ENCODE data around the gene CASTOR2.
"Not testable (repeated sequence)": the region's sequence is repeated elsewhere in the genome, so short reads cannot be mapped to it uniquely, and the experiment has no call there.

CASTOR2 gene

DNA sequence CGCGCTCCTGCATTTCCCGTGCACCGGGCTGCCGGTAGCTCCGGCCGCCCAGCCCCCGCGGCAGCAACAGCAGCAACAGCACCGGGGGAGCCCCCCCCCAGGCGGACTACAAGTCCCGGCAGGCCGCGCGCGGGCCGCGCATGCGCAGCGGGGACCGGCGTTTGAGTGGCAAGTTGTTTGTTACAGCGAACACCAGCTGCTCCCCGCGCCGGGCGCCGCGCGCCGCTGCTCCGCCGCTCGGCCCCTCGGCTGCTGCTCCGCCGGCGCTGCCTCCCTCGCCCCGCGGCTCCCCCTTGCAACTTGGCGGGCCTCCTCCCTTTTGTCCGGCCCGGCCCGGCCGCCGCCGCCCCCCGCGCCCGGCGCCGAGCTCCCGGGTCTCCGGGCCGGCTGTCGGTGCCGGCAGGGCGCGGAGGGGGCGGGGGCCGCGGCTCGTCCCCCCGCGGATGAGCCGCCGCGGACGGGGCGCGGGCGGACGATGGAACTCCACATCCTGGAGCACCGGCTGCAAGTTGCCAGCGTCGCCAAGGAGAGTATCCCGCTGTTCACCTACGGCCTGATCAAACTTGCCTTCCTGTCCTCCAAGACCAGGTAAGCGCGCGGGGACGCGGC, at the start of gene CASTOR2:
Gene CASTOR2, plus strand, starts transcription at position 195 of the 609 bp plus-strand sequence. Its CDS starts 281 bp downstream, at position 476.
- peak; percentile 67 for DNase-seq

DNA sequence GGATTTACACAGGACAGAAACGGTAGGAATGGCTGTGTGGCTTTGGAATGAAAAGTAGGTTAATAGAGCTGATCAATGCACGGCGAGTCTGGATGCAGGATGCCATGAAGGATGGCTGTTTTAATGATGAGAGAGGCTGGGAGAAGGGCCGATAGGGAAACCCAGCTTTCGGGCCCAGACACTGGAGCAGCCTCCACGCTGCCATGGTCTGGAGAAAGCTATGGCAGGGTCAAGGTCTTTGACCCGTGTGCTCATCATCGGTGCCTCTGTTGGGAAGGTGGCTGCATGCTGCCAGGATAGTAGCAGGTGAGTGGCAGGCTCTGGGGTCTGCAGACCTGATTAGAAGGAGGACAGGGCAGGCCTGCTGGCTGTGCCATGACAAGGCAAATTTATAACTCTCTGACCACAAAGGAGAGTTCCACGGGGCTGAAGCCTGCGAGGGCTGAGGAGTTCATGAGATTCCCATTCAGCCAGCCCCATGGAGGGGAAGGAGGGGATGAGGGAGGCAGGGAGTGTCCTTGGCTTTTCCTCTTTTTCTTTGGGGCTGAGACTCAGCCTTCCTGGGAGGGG, 42.1 kb upstream of the CASTOR2 start:
- DNase-seq, result not testable (repeated sequence)

DNA sequence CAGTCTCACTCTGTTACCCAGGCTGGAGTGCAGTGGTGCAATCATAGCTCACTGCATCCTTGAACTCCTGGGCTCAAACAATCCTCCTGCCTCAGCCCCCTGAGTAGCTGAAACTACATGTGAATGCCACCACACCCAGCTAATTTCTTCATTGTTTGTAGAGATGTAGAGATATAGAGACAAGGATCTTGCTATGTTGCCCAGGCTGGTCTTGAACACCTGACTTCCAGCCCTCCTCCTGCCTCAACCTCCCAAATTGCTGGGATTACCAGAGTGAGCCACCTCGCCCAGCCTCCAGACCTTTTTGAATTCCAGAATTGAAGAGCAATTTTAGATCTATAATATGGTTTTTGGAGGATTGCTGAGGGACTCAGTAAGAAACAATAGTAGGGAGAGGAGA, 40.9 kb upstream of the CASTOR2 start:
- not testable (repeated sequence) for DNase-seq

- DNase-seq, result not testable (repeated sequence)
Measured at GRCh38 chr7:74926968-74927367, 37.5 kb upstream of the CASTOR2 start.

GRCh38 chr7:74931563-74932328, 32.8 kb upstream of the CASTOR2 start:
- DNase-seq, result not testable (repeated sequence)

DNA sequence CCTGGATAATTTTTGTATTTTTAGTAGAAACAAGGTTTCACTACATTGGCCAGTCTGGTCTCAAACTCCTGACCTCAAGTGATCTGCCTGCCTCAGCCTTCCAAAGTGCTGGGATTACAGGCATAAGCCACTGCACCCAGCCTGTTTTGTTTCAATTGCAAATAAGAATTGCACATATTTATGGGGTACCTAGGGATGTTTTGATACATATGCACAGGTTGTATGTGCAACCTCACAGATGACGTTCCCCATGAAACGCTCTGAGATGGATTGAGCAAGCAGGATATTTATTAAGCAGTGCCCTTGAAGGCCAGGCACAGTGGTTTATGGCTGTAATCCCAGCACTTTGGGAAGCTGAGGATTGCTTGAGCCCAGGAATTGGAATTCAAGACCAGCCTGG, 25.1 kb upstream of the CASTOR2 start:
- not testable (repeated sequence) for DNase-seq

GRCh38 chr7:74941302-74942069, 23.0 kb upstream of the CASTOR2 start:
- DNase-seq, result not testable (repeated sequence)

DNA sequence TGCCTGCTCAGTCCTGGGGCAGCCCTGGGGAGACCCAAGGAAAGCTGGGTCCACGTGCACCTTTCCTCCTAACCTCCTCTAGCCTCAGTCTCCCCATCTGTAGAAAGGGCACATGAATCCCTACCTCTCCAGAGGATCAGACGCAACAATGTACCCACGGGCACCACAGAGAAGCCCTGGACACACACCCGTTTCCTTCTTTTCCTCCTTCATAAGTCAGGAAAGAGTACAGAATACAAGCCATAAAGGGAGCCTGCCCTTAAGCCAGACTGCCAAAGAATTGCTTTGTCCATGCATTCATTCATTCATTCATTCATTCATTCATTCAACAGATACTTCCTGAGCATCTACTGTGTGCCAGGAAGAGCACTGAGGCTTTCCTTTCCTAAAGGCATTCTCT, 20.6 kb upstream of the CASTOR2 start:
- DNase-seq, result not testable (repeated sequence)

- not testable (repeated sequence) for DNase-seq
Measured at GRCh38 chr7:74947741-74948140, 16.8 kb upstream of the CASTOR2 start.

GRCh38 chr7:74953774-74954173, 10.7 kb upstream of the CASTOR2 start:
- DNase-seq, result not testable (repeated sequence)

GRCh38 chr7:74958328-74958727, 6.2 kb upstream of the CASTOR2 start:
- not testable (repeated sequence) for DNase-seq

DNA sequence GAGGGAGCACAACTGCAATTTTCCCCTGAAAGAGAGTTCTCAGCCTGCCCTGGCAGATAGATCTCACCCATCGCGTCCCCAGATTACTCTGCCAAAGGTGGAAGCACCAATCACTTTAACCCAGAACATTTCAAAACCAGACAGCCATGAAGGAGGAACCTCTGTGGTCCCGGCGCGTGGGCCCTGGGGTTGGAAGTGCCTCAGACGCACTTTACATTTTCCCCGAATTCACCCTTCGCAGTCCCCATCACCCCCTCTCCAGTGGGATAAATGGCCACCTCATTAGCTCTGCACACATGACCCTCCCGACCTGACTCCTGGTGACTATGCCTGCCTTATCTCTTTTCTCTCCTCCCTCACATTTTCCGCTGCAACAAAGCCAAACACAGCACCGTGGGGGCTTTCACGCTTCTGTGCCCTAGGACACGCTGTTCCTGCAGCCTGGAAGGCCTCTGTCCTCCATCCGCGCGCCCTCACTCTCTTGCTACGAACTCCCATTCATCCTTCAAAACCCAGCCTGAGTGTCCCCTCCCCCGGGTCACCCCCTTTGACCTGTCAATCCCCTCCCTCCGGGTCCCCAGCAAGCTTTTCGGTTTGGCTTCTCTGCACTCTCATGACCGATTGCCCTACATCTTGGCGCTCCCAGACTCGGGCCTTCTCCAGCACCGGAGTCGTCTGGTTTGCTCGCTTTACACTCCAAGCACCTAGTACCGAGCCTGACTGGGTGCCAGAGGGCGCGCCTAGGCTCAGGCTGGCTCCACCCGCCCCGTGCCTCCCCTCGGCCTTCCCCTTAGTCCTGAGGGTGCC, 598 bp upstream of the CASTOR2 start:
- not testable (repeated sequence) for DNase-seq

- DNase-seq, result not testable (repeated sequence)
Measured at GRCh38 chr7:74966208-74966854, 1.8 kb downstream of the CASTOR2 start.

DNA sequence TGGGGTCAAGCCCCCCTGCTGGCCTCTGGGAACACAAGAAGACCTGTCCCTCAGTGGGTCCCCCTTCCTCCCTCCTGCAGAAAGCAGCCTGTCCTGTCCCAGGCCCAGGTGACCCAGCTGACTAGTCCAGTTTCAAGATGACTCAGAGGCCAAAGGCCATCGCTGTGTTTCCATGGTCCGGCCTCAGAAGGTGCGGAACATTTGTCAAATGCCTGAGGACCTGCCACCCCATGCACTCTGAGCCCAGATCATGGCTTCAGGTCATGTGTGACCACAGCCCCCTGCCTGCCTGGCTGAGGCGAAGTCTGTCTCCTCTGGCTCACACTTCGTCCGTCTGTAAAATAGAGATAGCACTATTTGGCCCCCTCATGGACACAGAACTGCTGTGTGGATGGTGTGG, 2.4 kb downstream of the CASTOR2 start:
- not testable (repeated sequence) for DNase-seq

- not testable (repeated sequence) for DNase-seq
Measured at GRCh38 chr7:74971431-74971830, 6.9 kb downstream of the CASTOR2 start.

DNA sequence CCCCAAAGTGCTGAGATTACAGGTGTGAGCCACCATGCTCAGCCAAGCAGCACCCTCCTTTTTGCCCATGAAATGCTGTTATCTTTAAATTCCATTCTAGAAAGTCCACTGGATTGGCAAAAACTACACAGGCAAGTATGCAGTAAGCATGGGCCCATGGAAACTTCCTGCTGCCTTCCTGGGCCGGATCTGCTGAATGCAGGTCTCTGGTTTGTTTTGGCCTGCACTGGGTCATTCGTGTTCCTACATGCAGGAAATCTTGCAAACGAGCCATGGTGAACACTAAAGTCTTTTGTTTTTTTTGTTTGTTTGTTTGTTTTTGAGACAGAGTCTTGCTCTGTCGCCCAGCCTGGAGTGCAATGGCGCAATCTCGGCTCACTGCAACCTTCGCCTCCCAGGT, 7.9 kb downstream of the CASTOR2 start:
- not testable (repeated sequence) for DNase-seq

DNA sequence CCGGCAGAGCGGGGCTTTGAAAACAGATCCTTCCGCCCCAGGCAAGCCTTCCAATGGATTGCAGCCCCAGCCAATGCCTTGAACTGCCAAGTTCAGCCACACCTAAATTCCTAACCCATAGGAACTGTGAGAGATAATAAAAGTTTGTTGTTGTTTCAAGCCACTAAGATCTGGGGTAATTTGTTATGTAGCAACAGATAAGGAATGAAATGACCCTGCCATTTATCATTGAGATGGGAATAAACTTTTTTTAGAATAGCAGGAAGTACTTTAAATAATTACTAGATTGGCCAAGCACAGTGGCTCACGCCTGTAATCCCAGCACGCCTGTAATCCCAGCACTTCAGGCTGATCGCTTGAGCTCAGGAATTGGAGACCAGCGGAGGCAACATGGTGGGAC, 11.5 kb downstream of the CASTOR2 start:
- not testable (repeated sequence) for DNase-seq

DNA sequence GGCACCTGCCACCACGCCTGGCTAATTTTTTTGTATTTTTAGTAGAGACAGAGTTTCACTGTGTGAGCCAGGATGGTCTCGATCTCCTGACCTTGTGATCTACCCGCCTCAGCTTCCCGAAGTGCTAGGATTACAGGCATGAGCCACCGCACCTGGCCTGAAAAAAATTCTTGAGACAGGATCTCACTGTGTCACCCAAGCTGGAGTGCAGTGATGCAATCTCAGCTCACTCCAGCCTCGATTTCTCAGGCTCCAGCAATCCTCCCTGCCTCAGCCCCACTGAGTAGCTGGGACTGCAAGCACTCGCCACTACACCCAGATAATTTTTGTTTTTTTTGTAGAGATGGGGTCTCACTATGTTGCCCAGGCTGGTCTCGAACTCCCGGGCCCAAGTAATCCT, 13.0 kb downstream of the CASTOR2 start:
- DNase-seq, result not testable (repeated sequence)

DNA sequence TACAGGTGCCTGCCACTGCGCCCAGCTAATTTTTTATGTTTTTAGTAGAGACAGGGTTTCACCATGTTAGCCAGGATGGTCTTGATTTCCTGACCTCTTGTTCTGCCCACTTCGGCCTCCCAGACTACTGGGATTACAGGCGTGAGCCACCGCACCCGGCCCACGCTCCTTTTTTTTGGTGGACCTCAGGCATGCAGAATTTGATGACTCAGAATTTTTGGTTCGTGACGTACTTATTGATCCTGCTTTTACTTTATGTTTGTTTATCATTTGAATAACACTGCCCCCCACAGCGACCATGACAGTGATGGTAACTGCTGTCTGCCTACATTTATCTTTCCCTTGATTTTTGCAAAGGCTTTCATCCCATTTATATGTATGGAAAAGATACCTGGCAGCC, 23.9 kb downstream of the CASTOR2 start:
- DNase-seq, result not testable (repeated sequence)

GRCh38 chr7:74993121-74993520, 28.6 kb downstream of the CASTOR2 start:
- DNase-seq, result no peak

DNA sequence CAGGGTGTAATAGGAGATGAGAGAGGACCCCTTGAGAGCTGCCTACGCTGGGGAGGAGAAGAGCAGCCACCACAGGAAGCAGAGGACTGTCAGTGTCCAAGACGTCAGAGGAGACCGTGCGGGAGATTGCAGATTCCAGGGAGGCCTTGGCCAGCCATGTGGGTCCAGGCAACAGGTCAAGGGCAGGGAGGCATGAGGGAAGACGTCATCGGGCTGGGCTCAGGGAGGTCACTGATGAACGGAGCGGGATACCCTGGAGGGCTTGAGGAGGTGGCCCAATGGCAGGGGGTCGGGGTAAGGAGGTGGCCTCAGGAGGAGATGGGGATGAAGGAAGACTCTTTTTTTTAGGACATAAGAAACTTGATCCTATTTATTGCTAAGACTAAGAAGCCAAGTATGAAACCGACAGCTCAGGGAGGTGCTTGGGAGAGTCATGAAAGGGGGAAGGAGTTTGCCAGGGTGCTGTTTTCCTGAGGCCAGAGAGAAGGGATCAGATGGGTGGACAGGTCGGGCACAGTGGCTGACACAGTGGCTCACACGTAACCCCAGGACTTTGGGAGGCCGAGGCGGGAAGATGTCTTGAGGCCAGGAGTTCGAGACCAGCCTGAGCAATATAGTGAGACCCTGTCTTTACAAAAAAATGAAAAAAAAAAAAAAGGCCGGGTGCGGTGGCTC, 30.5 kb downstream of the CASTOR2 start:
- not testable (repeated sequence) for DNase-seq

Measured in midbrain (tissue), 1 donor.